PFSK-1 (cell line): Measurements from ENCODE around the gene KRTAP5-8.

Experiments used
- FOXP2 ChIP-seq: optimal IDR thresholded peaks from 2 replicates; pipeline ENCODE3; 2011; ENCODE audit warnings: borderline replicate concordance, control low read depth, inconsistent platforms; ENCODE audit not compliant: insufficient read depth; ENCODE audit errors: extremely low read length, extremely low read depth
- POLR2AphosphoS5 ChIP-seq: IDR thresholded peaks from 2 replicates; pipeline ENCODE4 v1.6.1; 2012; ENCODE audit warnings: low read depth, mild to moderate bottlenecking, control low read depth, low read length, moderate library complexity
- SIN3A ChIP-seq: IDR thresholded peaks from 2 replicates; pipeline ENCODE4 v1.6.1; 2012; ENCODE audit warnings: mild to moderate bottlenecking, low read length, moderate library complexity, borderline replicate concordance; ENCODE audit not compliant: insufficient read depth
- TAF1 ChIP-seq: IDR thresholded peaks from 2 replicates; pipeline ENCODE4 v1.6.1; 2012; ENCODE audit warnings: low read length, control low read depth, borderline replicate concordance; ENCODE audit not compliant: insufficient read depth
- TF ChIP-seq, protein P1 (sequence below), 2 experiments: IDR thresholded peaks; 2 replicates each; pipeline versions ENCODE4 v1.6.1 to v1.8.0; 2011 to 2012; ENCODE audit warnings: low read depth in 2 of 2, low read length in 2 of 2, control low read depth in 1 of 2, inconsistent platforms in 1 of 2, mild to moderate bottlenecking in 1 of 2, moderate library complexity in 1 of 2; ENCODE audit not compliant: insufficient read depth in 1 of 2

The KRTAP5-8 gene

DNA sequence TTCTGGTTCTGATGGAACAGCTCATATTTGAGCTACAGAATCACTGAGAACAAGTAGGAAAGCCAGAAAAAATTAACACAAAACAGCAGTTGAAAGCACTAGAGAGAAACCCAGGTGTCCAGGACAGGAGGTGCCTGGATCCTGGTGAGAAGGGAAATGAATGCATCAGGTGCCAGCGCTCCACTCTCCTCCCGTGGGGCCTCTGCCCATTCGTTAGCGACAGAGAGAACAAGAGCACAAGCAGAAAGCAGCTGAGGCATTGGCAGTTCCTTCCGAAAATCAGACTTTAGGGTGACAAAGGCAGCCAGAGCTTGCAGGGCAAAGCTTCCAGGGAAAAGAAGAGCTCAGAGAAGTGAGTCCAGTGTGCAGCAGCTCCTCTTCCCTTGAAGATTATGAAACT is 30.7 kb upstream of the KRTAP5-8 start:
- TF ChIP-seq POLR2AphosphoS5 (no peak), TAF1 (no peak), SIN3A (no peak), FOXP2 (no peak)
- TF ChIP-seq, protein P1, sequence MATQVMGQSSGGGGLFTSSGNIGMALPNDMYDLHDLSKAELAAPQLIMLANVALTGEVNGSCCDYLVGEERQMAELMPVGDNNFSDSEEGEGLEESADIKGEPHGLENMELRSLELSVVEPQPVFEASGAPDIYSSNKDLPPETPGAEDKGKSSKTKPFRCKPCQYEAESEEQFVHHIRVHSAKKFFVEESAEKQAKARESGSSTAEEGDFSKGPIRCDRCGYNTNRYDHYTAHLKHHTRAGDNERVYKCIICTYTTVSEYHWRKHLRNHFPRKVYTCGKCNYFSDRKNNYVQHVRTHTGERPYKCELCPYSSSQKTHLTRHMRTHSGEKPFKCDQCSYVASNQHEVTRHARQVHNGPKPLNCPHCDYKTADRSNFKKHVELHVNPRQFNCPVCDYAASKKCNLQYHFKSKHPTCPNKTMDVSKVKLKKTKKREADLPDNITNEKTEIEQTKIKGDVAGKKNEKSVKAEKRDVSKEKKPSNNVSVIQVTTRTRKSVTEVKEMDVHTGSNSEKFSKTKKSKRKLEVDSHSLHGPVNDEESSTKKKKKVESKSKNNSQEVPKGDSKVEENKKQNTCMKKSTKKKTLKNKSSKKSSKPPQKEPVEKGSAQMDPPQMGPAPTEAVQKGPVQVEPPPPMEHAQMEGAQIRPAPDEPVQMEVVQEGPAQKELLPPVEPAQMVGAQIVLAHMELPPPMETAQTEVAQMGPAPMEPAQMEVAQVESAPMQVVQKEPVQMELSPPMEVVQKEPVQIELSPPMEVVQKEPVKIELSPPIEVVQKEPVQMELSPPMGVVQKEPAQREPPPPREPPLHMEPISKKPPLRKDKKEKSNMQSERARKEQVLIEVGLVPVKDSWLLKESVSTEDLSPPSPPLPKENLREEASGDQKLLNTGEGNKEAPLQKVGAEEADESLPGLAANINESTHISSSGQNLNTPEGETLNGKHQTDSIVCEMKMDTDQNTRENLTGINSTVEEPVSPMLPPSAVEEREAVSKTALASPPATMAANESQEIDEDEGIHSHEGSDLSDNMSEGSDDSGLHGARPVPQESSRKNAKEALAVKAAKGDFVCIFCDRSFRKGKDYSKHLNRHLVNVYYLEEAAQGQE (IDR thresholded peaks at IDR 0.05; ENCODE audit: insufficient read depth in 1 of 2, low read depth in 2 of 2, low read length in 2 of 2), result no peak

DNA sequence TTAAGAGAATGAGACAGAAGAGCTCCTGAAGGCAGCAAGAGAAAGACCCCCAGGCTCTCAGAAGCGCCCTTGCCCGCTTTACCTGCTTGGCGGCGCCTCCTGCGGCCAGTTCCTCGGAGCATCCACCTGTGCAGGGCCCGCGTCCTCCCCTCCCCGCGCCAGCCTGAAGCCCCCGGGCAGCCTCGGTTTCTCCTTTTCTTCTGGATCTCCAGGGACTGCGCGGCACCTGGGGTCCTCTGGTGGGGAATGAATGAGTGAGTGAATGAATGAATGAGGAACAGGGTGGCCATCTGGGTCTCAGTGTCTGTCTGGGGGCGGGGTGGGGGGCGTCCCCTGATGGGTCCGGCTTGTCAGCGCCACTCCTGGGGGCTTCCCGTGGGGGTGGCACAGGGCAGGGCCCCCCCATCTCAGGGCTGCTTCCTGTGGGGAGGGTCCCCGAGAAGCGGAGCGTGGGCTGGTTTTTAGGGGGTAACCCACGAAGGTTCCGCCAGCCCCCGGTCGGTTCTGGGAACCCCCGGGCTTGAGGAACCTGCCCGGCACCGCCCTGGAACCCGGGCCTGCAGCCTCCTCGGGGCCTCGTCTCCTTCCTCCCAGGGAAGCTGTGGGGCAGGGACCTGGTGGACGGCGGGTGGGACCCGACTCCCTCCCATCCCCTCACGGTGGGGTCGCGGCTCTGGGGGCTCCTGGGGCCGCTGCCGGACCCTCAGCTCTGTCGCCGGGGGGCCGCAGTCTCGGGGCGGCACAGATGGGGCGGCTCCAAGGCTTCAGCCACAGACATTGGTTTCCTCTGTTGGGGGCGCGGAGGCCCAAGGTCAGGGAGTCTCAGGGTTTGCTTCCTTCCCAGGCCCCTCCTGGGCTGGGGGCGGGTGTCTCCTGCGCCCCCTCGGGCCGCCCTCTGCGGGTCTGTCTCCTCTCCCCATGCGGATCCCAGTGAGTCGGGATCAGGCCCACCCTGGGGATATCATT is 19.0 kb upstream of the KRTAP5-8 start:
- TF ChIP-seq POLR2AphosphoS5 (no peak), FOXP2 (no peak), TAF1 (no peak), SIN3A (no peak)
- TF ChIP-seq, protein P1 (IDR thresholded peaks at IDR 0.05; ENCODE audit: insufficient read depth in 1 of 2, low read depth in 2 of 2, low read length in 2 of 2), result no peak

DNA sequence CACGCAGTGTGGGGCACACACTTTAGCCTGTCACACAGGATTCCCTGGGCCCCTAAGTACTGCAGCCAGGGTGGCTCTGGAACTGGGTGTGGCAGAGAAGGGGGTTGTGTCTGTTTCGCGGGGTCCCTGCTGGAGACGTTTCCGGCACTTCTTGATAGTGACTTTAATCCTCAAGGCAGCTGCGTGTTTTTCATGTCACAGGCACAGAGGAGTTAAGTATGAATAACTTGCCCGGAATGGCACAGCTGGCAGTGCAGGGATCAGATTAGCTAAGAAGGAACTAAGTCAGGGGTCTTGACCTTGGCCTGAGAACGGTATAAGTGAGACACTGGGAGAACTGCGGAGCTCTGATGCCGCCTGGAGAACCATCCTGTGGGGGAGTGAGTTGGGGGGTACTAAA is 18.3 kb upstream of the KRTAP5-8 start:
- TF ChIP-seq SIN3A (no peak), POLR2AphosphoS5 (no peak), TAF1 (no peak), FOXP2 (no peak)
- TF ChIP-seq, protein P1 (IDR thresholded peaks at IDR 0.05; ENCODE audit: insufficient read depth in 1 of 2, low read depth in 2 of 2, low read length in 2 of 2), result no peak

DNA sequence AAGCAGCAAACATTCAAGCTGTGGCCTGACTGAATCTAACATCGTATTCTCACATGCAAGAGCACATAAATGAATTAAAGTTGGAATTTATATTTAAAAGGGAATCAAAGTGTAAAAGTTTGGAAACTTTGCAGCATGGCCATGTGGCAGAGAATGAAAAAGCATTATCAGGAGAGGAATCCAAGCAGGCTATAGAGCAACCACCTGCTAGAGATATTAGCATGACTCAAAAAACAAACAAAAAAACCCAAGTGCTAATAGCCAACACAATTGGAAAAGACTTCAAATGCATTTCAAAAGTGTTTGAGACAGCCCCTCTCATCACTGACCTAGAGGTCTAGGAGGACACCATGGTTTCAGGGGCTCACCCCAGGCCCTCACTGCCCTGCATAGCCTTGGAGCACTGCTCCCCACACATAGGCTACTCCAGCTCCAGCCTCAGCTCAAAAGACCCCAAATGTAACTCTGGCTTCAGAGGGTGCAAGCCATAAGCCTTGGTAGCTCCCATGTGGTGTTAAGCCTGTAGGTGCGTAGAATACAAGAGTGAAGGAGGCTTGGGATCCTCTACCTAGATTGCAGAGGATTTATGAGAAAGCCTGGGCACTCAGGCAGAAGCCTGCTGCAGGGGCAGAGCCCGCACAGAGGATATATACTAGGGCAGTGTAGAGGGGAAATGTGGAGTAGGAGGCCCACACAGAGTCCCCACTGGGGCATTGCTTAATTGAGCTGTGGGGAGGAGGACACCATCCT is 12.5 kb upstream of the KRTAP5-8 start:
- TF ChIP-seq TAF1, result no peak
- TF ChIP-seq FOXP2, result no peak
- no peak for TF ChIP-seq SIN3A
- TF ChIP-seq, protein P1 (IDR thresholded peaks at IDR 0.05; ENCODE audit: insufficient read depth in 1 of 2, low read depth in 2 of 2, low read length in 2 of 2), result no peak
- no peak for TF ChIP-seq POLR2AphosphoS5
